NCI-H524 treated with DMSO at 0.1 percent for 48 hours (cell line): Measurements from ENCODE around the gene ZBTB20.

Experiments
- DNase-seq: peaks from one replicate; lab custom pipeline; 2025; lab: John Stamatoyannopoulos, UW

The ZBTB20 gene

GRCh38 chr3:114872050-114872449, 275.0 kb downstream of the ZBTB20 start:
- DNase-seq: no peak

GRCh38 chr3:114867835-114868503, 279.1 kb downstream of the ZBTB20 start:
- no peak for DNase-seq

- DNase-seq: no peak
These were observed 279.7 kb downstream of the ZBTB20 start for GRCh38 chr3:114867359-114867758.

- DNase-seq: no peak
These were observed 280.7 kb downstream of the ZBTB20 start for GRCh38 chr3:114866430-114866829.

GRCh38 chr3:114864970-114865369, 282.1 kb downstream of the ZBTB20 start:
- DNase-seq: no peak

GRCh38 chr3:114863848-114864247, 283.2 kb downstream of the ZBTB20 start:
- no peak for DNase-seq

- peak; percentile 36 for DNase-seq
These were observed 285.4 kb downstream of the ZBTB20 start for GRCh38 chr3:114861666-114862065.

- no peak for DNase-seq
These were observed 286.6 kb downstream of the ZBTB20 start for GRCh38 chr3:114860531-114860930.

GRCh38 chr3:114858329-114858728, 288.8 kb downstream of the ZBTB20 start:
- no peak for DNase-seq

GRCh38 chr3:114857299-114857701, 289.8 kb downstream of the ZBTB20 start:
- no peak for DNase-seq

- DNase-seq: no peak
These were observed 290.3 kb downstream of the ZBTB20 start for GRCh38 chr3:114856835-114857234.

- DNase-seq: no peak
These were observed 291.2 kb downstream of the ZBTB20 start for GRCh38 chr3:114855839-114856238.

- DNase-seq: no peak
These were observed 294.1 kb downstream of the ZBTB20 start for GRCh38 chr3:114852966-114853365.

GRCh38 chr3:114850898-114851297, 296.2 kb downstream of the ZBTB20 start:
- no peak for DNase-seq

- no peak for DNase-seq
These were observed 298.3 kb downstream of the ZBTB20 start for GRCh38 chr3:114848643-114849350.

GRCh38 chr3:114848082-114848481, 299.0 kb downstream of the ZBTB20 start:
- DNase-seq: no peak

GRCh38 chr3:114847564-114847963, 299.5 kb downstream of the ZBTB20 start:
- DNase-seq: no peak

GRCh38 chr3:114846779-114847178, 300.3 kb downstream of the ZBTB20 start:
- no peak for DNase-seq

GRCh38 chr3:114846252-114846651, 300.8 kb downstream of the ZBTB20 start:
- no peak for DNase-seq

- no peak for DNase-seq
These were observed 305.6 kb downstream of the ZBTB20 start for GRCh38 chr3:114841515-114841914.

- no peak for DNase-seq
These were observed 307.6 kb downstream of the ZBTB20 start for GRCh38 chr3:114839476-114839875.

GRCh38 chr3:114838025-114838424, 309.1 kb downstream of the ZBTB20 start:
- no peak for DNase-seq

- DNase-seq: no peak
These were observed 312.7 kb downstream of the ZBTB20 start for GRCh38 chr3:114834175-114834940.
